Hepatocyte (in vitro differentiated cells): ENCODE data around the gene DEFB131B. TPM values are rescaled to one million over a fixed set of nuclear protein-coding genes. Genes with fewer than 3 reads are reported as not detected.
"Not testable (repeated sequence)": the region's sequence is repeated elsewhere in the genome, so short reads cannot be mapped to it uniquely, and the experiment has no call there.

Experiments
- DNase-seq: peaks from one replicate; pipeline ENCODE4 v3.0.0-alpha.2; 2016; ENCODE audit warnings: low spot score
- H2AFZ ChIP-seq: fragments of 200-600 bp; sonication (generic); 2 replicates; pipeline ENCODE4 v1.6.0; 2016; ENCODE audit warnings: antibody characterized with exemption, mild to moderate bottlenecking
- H3K27ac ChIP-seq: fragments of 200-600 bp; sonication (generic); 2 replicates; pipeline ENCODE4 v1.5.1; 2016; ENCODE audit warnings: mild to moderate bottlenecking
- H3K27me3 ChIP-seq: fragments of 200-600 bp; sonication (generic); 2 replicates; pipeline ENCODE4 v1.6.1; 2016
- H3K36me3 ChIP-seq: fragments of 200-600 bp; sonication (generic); replicated peaks from 2 replicates; pipeline ENCODE4 v1.5.1; 2016; ENCODE audit warnings: low read depth; ENCODE audit not compliant: insufficient read depth
- H3K4me1 ChIP-seq: fragments of 200-600 bp; sonication (generic); 2 replicates; pipeline ENCODE4 v1.5.1; 2016; ENCODE audit warnings: mild to moderate bottlenecking, moderate library complexity; ENCODE audit not compliant: insufficient read depth
- H3K4me2 ChIP-seq: fragments of 200-600 bp; sonication (generic); 2 replicates; pipeline ENCODE4 v1.6.0; 2016
- H3K4me3 ChIP-seq: fragments of 200-600 bp; sonication (generic); 2 replicates; pipeline ENCODE4 v1.5.1; 2016; ENCODE audit warnings: mild to moderate bottlenecking
- H3K79me2 ChIP-seq: fragments of 200-600 bp; sonication (generic); 2 replicates; pipeline ENCODE4 v1.6.0; 2017; ENCODE audit warnings: mild to moderate bottlenecking
- H3K9me2 ChIP-seq: fragments of 200-600 bp; sonication (generic); replicated peaks from 2 replicates; pipeline ENCODE4 v1.6.0; 2017; ENCODE audit warnings: mild to moderate bottlenecking; ENCODE audit not compliant: insufficient read depth
- H3K9me3 ChIP-seq: fragments of 200-600 bp; sonication (generic); 2 replicates; pipeline ENCODE4 v1.5.1; 2016; ENCODE audit warnings: low read depth, mild to moderate bottlenecking
- H4K20me1 ChIP-seq: fragments of 200-600 bp; sonication (generic); 2 replicates; pipeline ENCODE4 v1.6.0; 2016; ENCODE audit warnings: mild to moderate bottlenecking; ENCODE audit not compliant: insufficient read depth, poor library complexity, severe bottlenecking
- CTCF ChIP-seq: fragments of 200-600 bp; sonication (generic); IDR thresholded peaks from 2 replicates; pipeline ENCODE4 v1.5.1; 2016; ENCODE audit warnings: antibody characterized with exemption, mild to moderate bottlenecking; ENCODE audit not compliant: poor library complexity
- WGBS: methylation state at CpG from one replicate; pipeline ENCODE4 v1.1.6; 2016; ENCODE audit warnings: low lambda C conversion rate; ENCODE audit errors: missing lambda C conversion rate; 5-methylcytosine and 5-hydroxymethylcytosine counted together
- polyA plus RNA-seq: library from polyadenylated mRNA; unstranded; fragments of >200 nt; fragmentation: Nextera tagmentation; extraction: Ambion mirVana; gene quantifications from 2 replicates; pipeline ENCODE4 v1.2.1, GENCODE V29; 2016
- total RNA-seq: library from RNA; depleted of rRNA; stranded (reverse); fragments of >200 nt; gene quantifications from 2 replicates; pipeline ENCODE4 v1.2.3, GENCODE V29; 2014

The DEFB131B gene
- total RNA-seq (not detected in 2 replicates), polyA plus RNA-seq (not detected in 2 replicates)

- H3K4me3 ChIP-seq, H3K79me2 ChIP-seq, H3K27ac ChIP-seq, H2AFZ ChIP-seq, H3K27me3 ChIP-seq, DNase-seq, H3K4me1 ChIP-seq, H3K36me3 ChIP-seq, H3K9me2 ChIP-seq, H4K20me1 ChIP-seq, H3K4me2 ChIP-seq, H3K9me3 ChIP-seq: not testable (repeated sequence)
- WGBS: 86% methylated on average over 1 of the region's 1 CpG
Measured at GRCh38 chr11:71878059-71878458, at the start of gene DEFB131B. Gene DEFB131B (plus strand): TSS chr11:71878453. CDS start chr11:71878453, 0 bp downstream.

GRCh38 chr11:71829247-71829646 is 49.0 kb upstream of the DEFB131B start:
- not testable (repeated sequence) for H2AFZ ChIP-seq, H3K4me3 ChIP-seq, DNase-seq, H3K79me2 ChIP-seq, H3K36me3 ChIP-seq, H3K4me2 ChIP-seq, H3K27ac ChIP-seq, H3K4me1 ChIP-seq, H3K9me2 ChIP-seq, H3K9me3 ChIP-seq, H4K20me1 ChIP-seq, H3K27me3 ChIP-seq
- 91% methylated on average over 3 of the region's 3 CpGs for WGBS

- H3K79me2 ChIP-seq, DNase-seq, H3K9me3 ChIP-seq, H3K4me3 ChIP-seq, H3K36me3 ChIP-seq, H4K20me1 ChIP-seq, H3K4me1 ChIP-seq, H3K27ac ChIP-seq, H3K4me2 ChIP-seq, H3K27me3 ChIP-seq, H2AFZ ChIP-seq, H3K9me2 ChIP-seq: not testable (repeated sequence)
- WGBS: 94% methylated on average over 3 of the region's 3 CpGs
Measured at GRCh38 chr11:71829686-71830085, 48.6 kb upstream of the DEFB131B start.

- H3K27ac ChIP-seq, H3K36me3 ChIP-seq, H2AFZ ChIP-seq, DNase-seq, H3K9me3 ChIP-seq, H3K4me1 ChIP-seq, H4K20me1 ChIP-seq, H3K27me3 ChIP-seq, H3K79me2 ChIP-seq, H3K9me2 ChIP-seq, H3K4me3 ChIP-seq, H3K4me2 ChIP-seq: not testable (repeated sequence)
- WGBS: 9% methylated on average over 1 of the region's 1 CpG
Measured at GRCh38 chr11:71832811-71833210, 45.4 kb upstream of the DEFB131B start, which contains the start of gene DEFB108B. Gene DEFB108B (plus strand): TSS chr11:71833200. CDS start chr11:71833200, 0 bp downstream.

- H2AFZ ChIP-seq, H4K20me1 ChIP-seq, H3K4me3 ChIP-seq, H3K4me2 ChIP-seq, H3K79me2 ChIP-seq, DNase-seq, H3K4me1 ChIP-seq, H3K9me2 ChIP-seq, H3K27me3 ChIP-seq, H3K36me3 ChIP-seq, H3K9me3 ChIP-seq, H3K27ac ChIP-seq: not testable (repeated sequence)
- 76% methylated on average over 6 of the region's 6 CpGs for WGBS
Measured at GRCh38 chr11:71842720-71843119, 35.5 kb upstream of the DEFB131B start.

GRCh38 chr11:71843355-71843754 is 34.9 kb upstream of the DEFB131B start:
- H4K20me1 ChIP-seq, H3K4me1 ChIP-seq, H3K27me3 ChIP-seq, H3K9me2 ChIP-seq, H3K4me2 ChIP-seq, H3K9me3 ChIP-seq, DNase-seq, H3K27ac ChIP-seq, H3K4me3 ChIP-seq, H3K36me3 ChIP-seq, H3K79me2 ChIP-seq, H2AFZ ChIP-seq: not testable (repeated sequence)
- 94% methylated on average over 4 of the region's 4 CpGs for WGBS

GRCh38 chr11:71843858-71844257 is 34.4 kb upstream of the DEFB131B start:
- WGBS: 81% methylated on average over 13 of the region's 15 CpGs

GRCh38 chr11:71853895-71854294 is 24.4 kb upstream of the DEFB131B start:
- H3K27me3 ChIP-seq, H3K9me3 ChIP-seq, H3K9me2 ChIP-seq, H3K4me2 ChIP-seq, DNase-seq, H4K20me1 ChIP-seq, H2AFZ ChIP-seq, H3K27ac ChIP-seq, H3K4me3 ChIP-seq, H3K79me2 ChIP-seq, H3K4me1 ChIP-seq, H3K36me3 ChIP-seq: not testable (repeated sequence)
- WGBS: 92% methylated on average over 2 of the region's 2 CpGs

More at GRCh38 chr11:71843858-71844257, 34.4 kb upstream of the DEFB131B start:
- H3K9me2 ChIP-seq: no peaks in the 10 kb centered on the region
- TF ChIP-seq CTCF: no peak
- no peak overlapping the region for H3K4me3 ChIP-seq
- H3K9me3 ChIP-seq: no peaks in the 10 kb centered on the region
- H3K4me2 ChIP-seq: no peak overlapping the region
- H3K4me1 ChIP-seq: no peaks in the 10 kb centered on the region
- no peaks in the 10 kb centered on the region for H4K20me1 ChIP-seq
- no peaks in the 10 kb centered on the region for H3K27me3 ChIP-seq
- H3K79me2 ChIP-seq: no peaks in the 10 kb centered on the region
- no peak overlapping the region for H2AFZ ChIP-seq
- no peak for DNase-seq
- no peaks in the 10 kb centered on the region for H3K36me3 ChIP-seq
- no peak overlapping the region for H3K27ac ChIP-seq
